ENCODE measurements around the gene COG7. TPM values are rescaled to one million over a fixed set of nuclear protein-coding genes. Genes with fewer than 3 reads are reported as not detected.
A peak's percentile ranks its signal among the peaks of the same experiment; 100 is the strongest.

COG7 gene
- total and polyA plus RNA-seq, 7 donors: 6.7 to 14.7 (median 9.4) TPM

DNA sequence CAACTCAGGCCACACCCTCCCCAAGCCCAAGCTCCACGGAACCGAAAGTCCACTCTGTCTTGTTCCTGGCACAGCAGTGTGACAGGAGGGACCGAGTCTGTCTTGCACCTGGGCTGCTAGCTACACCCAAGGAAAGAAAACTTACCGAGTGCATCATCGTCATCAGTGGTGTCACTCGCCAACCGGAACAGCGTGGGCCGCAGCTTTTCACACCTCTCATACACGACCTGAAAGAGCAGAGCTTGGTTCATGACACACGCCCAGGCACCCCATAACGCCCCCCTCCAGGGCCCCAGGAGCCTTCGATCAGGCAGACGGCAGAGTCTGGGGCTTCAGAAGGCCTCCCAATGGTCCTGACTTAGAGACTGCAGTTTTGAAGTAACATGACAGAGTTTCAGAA, 29.8 kb upstream of the COG7 start:
- Histone ChIP-seq H3K4me1 (no peaks in the 10 kb centered on the region), H3K4me3 (no peak overlapping the region), H3K27ac (no peak overlapping the region), H3K27me3 (ENCODE audit: insufficient read depth in 3 of 3, low read length in 2 of 3) (no peaks in the 10 kb centered on the region), H3K9me3 (no peaks in the 10 kb centered on the region), H3K36me3 (ENCODE audit: insufficient read depth in 1 of 2, low read depth in 1 of 2) (peaks cover 4 to 100% of the 10 kb centered on the region in 2 donors)
- TF ChIP-seq, protein P1, sequence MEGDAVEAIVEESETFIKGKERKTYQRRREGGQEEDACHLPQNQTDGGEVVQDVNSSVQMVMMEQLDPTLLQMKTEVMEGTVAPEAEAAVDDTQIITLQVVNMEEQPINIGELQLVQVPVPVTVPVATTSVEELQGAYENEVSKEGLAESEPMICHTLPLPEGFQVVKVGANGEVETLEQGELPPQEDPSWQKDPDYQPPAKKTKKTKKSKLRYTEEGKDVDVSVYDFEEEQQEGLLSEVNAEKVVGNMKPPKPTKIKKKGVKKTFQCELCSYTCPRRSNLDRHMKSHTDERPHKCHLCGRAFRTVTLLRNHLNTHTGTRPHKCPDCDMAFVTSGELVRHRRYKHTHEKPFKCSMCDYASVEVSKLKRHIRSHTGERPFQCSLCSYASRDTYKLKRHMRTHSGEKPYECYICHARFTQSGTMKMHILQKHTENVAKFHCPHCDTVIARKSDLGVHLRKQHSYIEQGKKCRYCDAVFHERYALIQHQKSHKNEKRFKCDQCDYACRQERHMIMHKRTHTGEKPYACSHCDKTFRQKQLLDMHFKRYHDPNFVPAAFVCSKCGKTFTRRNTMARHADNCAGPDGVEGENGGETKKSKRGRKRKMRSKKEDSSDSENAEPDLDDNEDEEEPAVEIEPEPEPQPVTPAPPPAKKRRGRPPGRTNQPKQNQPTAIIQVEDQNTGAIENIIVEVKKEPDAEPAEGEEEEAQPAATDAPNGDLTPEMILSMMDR (IDR thresholded peaks at IDR 0.05): no peak
- WGBS, 3 donors: 88 to 93% (median 90%) methylated on average over 14 of the region's 14 CpGs
- intact Hi-C loops (cut with DNase I): no loop called here
- DNase-seq (no peak), ATAC-seq (no peak)

DNA sequence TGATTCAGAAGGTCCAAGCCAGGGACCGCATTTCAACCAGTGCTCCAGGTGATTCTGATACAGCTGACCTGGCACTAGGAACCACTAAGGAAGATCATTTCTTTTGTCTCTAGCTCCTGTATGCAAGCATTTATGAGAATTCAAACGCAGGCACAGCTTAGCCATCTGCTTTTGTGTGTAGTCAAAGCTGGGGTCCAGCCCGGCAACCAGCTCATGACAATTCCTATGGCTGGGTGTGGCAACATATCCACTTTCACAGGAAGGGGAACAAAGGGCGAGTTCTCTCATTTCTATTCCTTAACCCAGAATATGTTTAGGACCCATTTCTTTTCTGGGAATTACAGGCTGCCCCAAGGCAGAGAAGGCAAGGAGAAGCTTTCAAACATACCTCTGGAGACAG, 27.3 kb upstream of the COG7 start:
- Histone ChIP-seq H3K36me3 (ENCODE audit: insufficient read depth in 1 of 2, low read depth in 1 of 2) (peaks cover 9 to 100% of the 10 kb centered on the region in 2 donors), H3K27me3 (ENCODE audit: insufficient read depth in 3 of 3, low read length in 2 of 3) (no peaks in the 10 kb centered on the region), H3K4me1 (no peaks in the 10 kb centered on the region), H3K27ac (no peak overlapping the region), H3K4me3 (no peak overlapping the region), H3K9me3 (no peaks in the 10 kb centered on the region)
- WGBS, 3 donors: 80 to 88% (median 86%) methylated on average over 4 of the region's 4 CpGs
- intact Hi-C loops (cut with DNase I): no loop called here
- no peak for DNase-seq
- ATAC-seq: no peak
- TF ChIP-seq, protein P1 (IDR thresholded peaks at IDR 0.05): no peak

DNA sequence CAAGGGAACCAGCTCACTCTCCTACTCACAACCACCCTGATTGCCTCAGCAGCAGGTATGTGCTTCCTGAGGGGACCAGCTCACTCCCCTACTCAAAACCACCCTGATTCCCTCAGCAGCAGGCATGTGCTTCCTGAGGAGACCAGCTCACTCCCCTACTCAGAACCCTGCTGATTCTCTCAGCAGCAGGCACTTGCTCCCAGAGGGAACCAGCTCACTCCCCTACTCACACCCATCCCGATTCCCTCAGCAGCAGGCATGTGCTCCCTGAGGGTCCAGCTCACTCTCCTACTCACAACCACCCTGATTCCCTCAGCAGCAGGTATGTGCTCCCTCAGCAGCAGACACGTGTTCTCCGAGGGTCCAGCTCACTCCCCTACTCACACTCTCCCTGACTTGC, 26.1 kb upstream of the COG7 start:
- no peak for DNase-seq

DNA sequence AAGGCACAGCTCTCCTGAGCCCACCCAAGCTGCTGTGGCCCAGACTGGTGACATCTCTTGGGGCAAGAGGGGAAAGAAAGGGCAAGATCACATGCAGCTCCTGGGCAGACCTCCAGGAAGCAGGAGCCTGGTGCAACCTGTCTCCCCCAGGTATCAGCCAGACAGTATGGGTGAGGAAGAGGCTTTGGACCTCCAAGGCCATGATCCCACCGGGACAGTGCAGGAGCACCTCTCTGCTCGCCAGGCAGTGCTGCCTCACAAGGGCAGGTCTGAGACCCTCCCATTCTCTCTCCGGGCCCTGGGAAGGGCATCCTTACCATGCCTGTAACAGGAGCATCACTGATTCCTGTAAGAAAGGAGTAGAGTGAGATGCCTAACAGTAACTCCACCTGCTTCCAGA, 25.6 kb upstream of the COG7 start:
- Histone ChIP-seq H3K27ac (no peak overlapping the region), H3K4me1 (no peaks in the 10 kb centered on the region), H3K9me3 (no peaks in the 10 kb centered on the region), H3K4me3 (no peak overlapping the region), H3K36me3 (ENCODE audit: insufficient read depth in 1 of 2, low read depth in 1 of 2) (peaks cover 11 to 100% of the 10 kb centered on the region in 2 donors), H3K27me3 (ENCODE audit: insufficient read depth in 3 of 3, low read length in 2 of 3) (no peaks in the 10 kb centered on the region)
- DNase-seq: no peak
- TF ChIP-seq, protein P1 (IDR thresholded peaks at IDR 0.05): no peak
- intact Hi-C loops (cut with DNase I): no loop called here
- ATAC-seq: peak in 1 of 4 donors; percentile 30
- 87 to 98% (median 94%) methylated on average over 2 to 3 of the region's 3 CpGs for WGBS, 3 donors

More for the DNA sequence above, 26.1 kb upstream of the COG7 start:
- Histone ChIP-seq H3K9me3 (no peaks in the 10 kb centered on the region), H3K27ac (no peak overlapping the region), H3K4me3 (no peak overlapping the region), H3K4me1 (no peaks in the 10 kb centered on the region), H3K36me3 (ENCODE audit: insufficient read depth in 1 of 2, low read depth in 1 of 2) (peaks cover 11 to 100% of the 10 kb centered on the region in 2 donors), H3K27me3 (ENCODE audit: insufficient read depth in 3 of 3, low read length in 2 of 3) (no peaks in the 10 kb centered on the region)
- 91 to 97% (median 96%) methylated on average over 3 of the region's 3 CpGs for WGBS, 3 donors
- intact Hi-C loops (cut with DNase I): no loop called here
- no peak for ATAC-seq
- TF ChIP-seq, protein P1 (IDR thresholded peaks at IDR 0.05): no peak

DNA sequence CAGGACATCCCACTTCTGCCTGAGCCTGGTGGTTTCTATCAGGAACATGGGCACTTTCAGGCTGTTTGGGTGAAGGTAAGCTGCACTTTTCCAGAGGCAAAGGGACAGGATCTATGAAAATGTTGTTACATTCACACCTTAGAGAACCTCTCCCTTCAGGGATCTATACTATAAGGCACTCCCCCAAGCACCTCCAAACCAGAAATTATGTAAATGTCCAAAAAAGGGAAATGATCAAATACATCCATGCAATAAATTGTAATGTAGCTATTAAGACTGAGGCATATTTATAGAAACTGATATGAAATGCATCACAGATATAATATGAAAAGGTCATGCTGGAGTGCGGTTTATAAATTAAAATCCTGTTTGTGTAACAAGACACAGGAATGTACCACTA, 23.3 kb upstream of the COG7 start:
- no peaks in the 10 kb centered on the region for H3K9me3 ChIP-seq
- intact Hi-C loops (cut with DNase I): no loop called here
- H3K27me3 ChIP-seq (ENCODE audit: insufficient read depth in 3 of 3, low read length in 2 of 3): no peaks in the 10 kb centered on the region
- ATAC-seq (no peak), DNase-seq (no peak)
- H3K36me3 ChIP-seq (ENCODE audit: insufficient read depth in 1 of 2, low read depth in 1 of 2): peaks cover 11 to 100% of the 10 kb centered on the region in 2 donors
- no peak overlapping the region for H3K27ac ChIP-seq
- H3K4me1 ChIP-seq: no peaks in the 10 kb centered on the region
- TF ChIP-seq, protein P1 (IDR thresholded peaks at IDR 0.05): no peak
- WGBS, 3 donors: 95 to 97% (median 97%) methylated on average over 1 of the region's 1 CpG
- H3K4me3 ChIP-seq: no peak overlapping the region

Data from psoas muscle (tissue), 8 donors.